ENCODE data around the gene FBLN1.
"Not testable (repeated sequence)": the region's sequence is repeated elsewhere in the genome, so short reads cannot be mapped to it uniquely, and the experiment has no call there.

The FBLN1 gene

GRCh38 chr22:45502215-45503049 is at the start of gene FBLN1:
Gene FBLN1, plus strand, starts transcription at chr22:45502883. Its CDS starts 103 bp downstream, at chr22:45502986.
- no peak for DNase-seq

DNA sequence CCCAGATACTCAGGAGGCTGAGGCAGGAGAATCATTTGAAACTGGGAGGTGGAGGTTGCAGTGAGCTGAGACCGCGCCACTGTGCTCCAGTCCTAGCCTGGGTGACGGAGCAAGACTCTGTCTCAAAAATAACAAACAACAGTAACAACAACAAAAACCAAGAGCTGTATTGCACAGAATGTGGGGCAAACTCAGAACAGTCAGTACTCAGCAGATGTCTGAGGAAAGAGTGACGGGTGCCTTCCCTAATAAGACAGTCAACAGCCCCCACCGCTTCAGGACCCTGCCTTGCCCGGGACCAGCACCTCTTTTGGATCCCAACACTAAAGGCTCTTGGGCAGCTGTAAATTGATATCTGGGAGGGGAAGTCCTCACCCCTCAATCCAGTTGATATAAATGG is 48.9 kb upstream of the FBLN1 start:
- DNase-seq: no peak

GRCh38 chr22:45454275-45454674 is 48.4 kb upstream of the FBLN1 start:
- no peak for DNase-seq

DNA sequence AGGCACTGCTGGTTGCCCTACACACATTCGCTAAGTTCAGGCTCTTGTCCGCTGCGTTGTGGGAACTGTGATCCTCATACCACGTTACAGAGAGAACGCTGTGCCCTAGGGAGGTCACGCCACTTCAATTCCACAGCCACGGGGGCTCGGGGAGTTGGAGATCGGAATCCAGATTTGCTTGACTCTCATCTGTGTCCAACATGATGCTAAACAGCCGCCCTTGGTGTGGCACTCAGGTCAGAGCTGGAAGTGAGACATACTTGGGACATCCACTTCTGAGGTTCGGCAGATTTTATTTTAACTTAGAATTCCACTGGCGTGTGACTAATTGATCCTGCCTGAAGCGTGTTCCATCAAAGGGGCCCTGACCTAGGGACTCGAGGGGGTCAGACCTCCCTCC is 47.5 kb upstream of the FBLN1 start:
- no peak for DNase-seq

DNA sequence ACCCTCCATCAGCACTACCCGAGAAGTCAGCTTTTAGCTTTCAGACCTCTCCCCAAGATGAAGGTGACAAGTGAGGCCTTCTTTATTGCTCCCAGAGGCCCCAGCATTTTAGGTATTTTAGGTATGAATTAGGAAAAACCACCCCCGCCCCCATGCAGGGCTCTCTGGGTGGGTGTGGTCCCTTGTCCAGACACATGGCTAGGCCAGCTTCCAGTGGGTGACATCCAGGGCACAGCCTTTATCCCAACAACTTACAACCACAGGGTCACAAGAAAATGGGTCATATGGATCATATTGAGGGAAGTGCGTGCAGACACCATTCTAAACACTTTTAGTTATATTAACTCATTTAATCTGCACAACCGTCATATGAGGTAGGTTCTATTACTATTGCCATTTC is 47.1 kb upstream of the FBLN1 start:
- no peak for DNase-seq

GRCh38 chr22:45456811-45457210 is 45.9 kb upstream of the FBLN1 start:
- DNase-seq: no peak

DNA sequence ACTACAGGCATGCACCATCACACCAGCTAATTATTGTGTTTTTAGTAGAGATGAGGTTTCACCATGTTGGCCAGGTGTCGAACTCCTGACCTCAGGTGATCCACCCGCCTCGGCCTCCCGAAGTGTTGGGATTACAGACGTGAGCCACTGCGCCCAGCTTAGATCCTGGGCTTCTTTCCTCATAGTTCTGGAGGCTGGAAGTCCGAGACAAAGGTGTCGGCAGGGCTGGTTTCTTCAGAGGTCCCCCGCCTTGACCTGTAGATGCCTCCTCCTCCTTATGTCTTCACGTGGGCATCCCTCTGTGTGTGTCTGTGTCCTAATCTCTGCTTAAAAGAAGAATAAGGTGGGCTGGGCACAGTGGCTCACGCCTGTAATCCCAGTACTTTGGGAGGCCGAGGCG is 44.2 kb upstream of the FBLN1 start:
- no peak for DNase-seq

- no peak for DNase-seq
These were observed 43.4 kb upstream of the FBLN1 start for GRCh38 chr22:45459235-45459634.

- no peak for DNase-seq
These were observed 42.2 kb upstream of the FBLN1 start for GRCh38 chr22:45460288-45461109.

- DNase-seq: no peak
These were observed 40.5 kb upstream of the FBLN1 start for GRCh38 chr22:45462034-45462655.

GRCh38 chr22:45463691-45464090 is 39.0 kb upstream of the FBLN1 start:
- not testable (repeated sequence) for DNase-seq

DNA sequence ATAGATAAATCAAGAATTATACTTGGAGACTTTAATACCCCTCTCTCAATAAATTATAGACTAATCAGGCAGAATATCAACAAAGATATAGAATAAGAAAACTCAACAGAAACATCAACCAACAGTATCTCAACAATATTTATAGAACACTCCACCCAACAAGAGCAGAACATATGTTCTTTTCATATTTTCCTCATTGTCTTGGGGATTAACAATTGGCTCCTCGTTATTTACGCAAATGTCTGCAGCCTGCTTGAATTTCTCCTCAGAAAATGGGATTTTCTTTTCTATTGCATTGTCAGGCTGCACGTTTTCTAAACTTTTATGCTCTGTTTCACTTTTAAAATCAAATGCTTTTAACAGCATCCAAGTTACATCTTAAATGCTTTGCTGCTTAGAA is 37.0 kb upstream of the FBLN1 start:
- DNase-seq: no peak

DNA sequence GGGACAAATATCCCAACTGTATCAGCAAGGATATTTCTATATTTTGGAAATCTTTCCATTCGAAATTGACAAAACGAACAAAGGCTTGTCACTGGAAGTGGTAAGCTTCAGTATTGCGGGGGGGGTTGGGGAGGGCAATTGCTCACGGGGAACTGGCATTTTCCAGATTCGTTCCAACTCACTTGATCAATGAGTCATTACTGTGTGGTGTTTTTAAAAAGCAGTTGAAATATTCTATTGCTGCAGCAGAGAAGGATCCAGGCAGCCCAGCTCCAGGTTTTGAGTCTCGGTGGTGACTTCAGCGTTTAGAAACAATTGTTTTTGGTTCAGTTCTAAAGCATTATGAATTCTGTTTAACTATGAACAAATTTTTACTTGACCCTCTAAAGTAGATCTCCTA is 33.8 kb upstream of the FBLN1 start:
- no peak for DNase-seq

DNA sequence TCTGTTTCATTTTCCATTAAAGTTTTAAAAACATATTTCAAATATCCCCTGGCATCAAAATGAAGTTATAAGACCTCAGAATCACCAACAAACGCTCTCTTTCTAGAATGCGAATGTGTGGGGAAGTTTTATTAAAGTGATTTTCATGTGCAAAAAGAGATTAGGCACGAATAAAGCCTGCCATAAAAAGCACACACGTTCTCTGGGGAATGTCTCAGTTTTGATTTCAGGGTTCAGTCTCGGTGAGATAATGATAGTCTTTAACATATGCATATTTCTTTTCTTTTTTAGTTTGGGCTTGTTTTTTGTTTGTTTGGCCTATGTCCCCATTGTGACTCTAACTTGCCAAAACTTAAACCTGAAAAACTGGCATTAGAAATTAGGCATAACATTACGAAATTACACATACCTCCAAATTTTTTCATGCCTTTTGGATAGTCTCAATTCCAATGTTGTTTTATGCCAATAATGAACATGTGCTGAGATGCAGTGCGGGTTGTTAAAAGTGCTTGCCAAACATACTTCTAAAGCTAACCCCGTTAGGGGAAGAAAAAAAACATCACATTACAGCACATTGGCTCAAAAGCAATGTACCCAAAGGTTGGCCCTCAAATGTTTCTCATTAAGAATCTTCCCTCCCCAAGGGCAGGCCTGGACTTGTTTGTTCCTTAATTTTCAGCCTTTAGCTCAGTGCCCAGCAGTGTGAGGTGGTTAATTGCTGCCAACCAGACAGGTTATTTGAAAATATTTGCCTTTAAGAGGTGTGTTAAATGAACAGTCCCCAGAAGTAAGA is 33.2 kb upstream of the FBLN1 start:
- DNase-seq: no peak

GRCh38 chr22:45470871-45471270 is 31.8 kb upstream of the FBLN1 start:
- no peak for DNase-seq

DNA sequence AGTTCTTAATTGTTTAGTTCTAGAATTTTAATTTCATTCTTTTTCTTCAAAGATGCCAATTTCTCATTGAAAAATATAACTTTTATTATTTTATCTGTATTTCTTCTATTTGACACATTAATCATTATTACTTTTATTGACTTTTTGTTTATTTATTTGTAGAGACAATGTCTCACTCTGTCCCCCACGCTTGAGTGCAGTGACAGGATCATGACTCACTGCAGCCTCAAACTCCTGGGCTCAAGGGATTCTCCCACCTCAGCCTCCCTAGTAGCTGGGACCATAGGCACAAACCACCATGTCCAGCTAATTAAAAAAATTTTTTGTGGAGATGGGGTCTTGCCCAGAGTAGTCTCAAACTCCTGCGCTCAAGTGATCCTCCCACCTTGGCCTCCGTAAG is 30.3 kb upstream of the FBLN1 start:
- no peak for DNase-seq

GRCh38 chr22:45473626-45474237 is 29.0 kb upstream of the FBLN1 start:
- DNase-seq: no peak

DNA sequence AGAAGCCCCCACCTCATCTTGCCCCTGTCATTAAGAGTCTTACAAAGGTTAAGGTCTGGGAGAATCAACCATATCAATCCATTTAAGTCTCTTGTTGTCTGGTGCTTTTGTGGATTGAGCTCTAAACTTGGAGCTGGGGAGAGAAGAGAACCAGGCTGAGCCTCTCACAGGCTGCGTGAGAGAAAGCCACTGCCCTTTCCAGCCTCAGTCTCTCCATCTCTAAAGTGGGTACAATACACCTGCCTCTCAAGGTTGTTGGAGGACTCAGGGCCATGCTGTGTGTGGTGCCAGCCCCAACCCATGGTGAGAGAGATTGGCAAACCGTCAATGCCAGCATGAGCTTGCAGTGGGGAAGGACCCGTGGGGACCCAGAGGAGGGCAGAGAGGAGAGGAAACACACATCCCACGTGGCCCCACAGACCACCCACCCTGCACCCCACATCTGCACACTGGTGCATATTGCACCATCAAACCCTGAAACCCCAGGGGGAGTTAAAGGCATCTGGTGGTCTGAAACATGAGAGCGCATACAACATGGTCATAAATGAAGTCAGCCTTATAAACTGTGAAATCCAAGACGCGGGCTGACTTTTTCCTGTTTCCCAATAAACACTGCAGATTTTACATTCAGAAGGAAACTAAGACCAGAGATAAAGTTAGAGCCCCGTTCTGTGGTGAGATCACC is 27.5 kb upstream of the FBLN1 start:
- no peak for DNase-seq

GRCh38 chr22:45475851-45476514 is 26.7 kb upstream of the FBLN1 start:
- DNase-seq: no peak

GRCh38 chr22:45476814-45477213 is 25.9 kb upstream of the FBLN1 start:
- DNase-seq: no peak
